ENCODE measurements around the gene ZP3.
"Not testable (repeated sequence)": the region's sequence is repeated elsewhere in the genome, so short reads cannot be mapped to it uniquely, and the experiment has no call there.

- not testable (repeated sequence) for TF ChIP-seq CTCF (IDR thresholded peaks at IDR 0.05; ENCODE audit: borderline replicate concordance, extremely low read depth, low read length, poor library complexity, severe bottlenecking); EZH2 (IDR thresholded peaks at IDR 0.05; ENCODE audit: borderline replicate concordance, low read depth, low read length, severe bottlenecking)
Measured at GRCh38 chr7:76461464-76462101, 36.8 kb downstream of the ZP3 start, which contains the start of gene DTX2.
